PC-9 (cell line): ENCODE measurements around the gene NAA20.

Source experiments
- CTCF ChIP-seq: fragments of 200-600 bp; sonication (generic); conservative IDR thresholded peaks from 2 replicates; pipeline ENCODE4 v1.6.1; 2017; ENCODE audit warnings: mixed run types, antibody characterized with exemption, mild to moderate bottlenecking, moderate library complexity
- EZH2 ChIP-seq: fragments of 200-600 bp; sonication (generic); IDR thresholded peaks from 2 replicates; pipeline ENCODE4 v1.8.0; 2017; ENCODE audit warnings: antibody characterized with exemption, low read depth

- no peak for TF ChIP-seq CTCF
- no peak for TF ChIP-seq EZH2
These were observed 43.1 kb upstream of the NAA20 start for GRCh38 chr20:19973961-19974629.
